Dermis microvascular lymphatic vessel endothelial cell (primary cell): Measurements from ENCODE around the gene ANK2. TPM values are rescaled to one million over a fixed set of nuclear protein-coding genes. Genes with fewer than 3 reads are reported as not detected.

ENCODE experiments used
- DNase-seq, 2 donors: peaks; one replicate each; pipeline versions ENCODE4 v3.0.0 to v3.0.0-alpha.2; 2010; ENCODE audit warnings: low read depth in 2 of 2
- total RNA-seq: library from RNA; depleted of rRNA; stranded (reverse); fragments of >200 nt; gene quantifications from 2 replicates; pipeline ENCODE4 v1.2.1, GENCODE V29; 2014

Gene ANK2
- total RNA-seq, 1 donor from 2014 or later = 72.4 TPM

DNA sequence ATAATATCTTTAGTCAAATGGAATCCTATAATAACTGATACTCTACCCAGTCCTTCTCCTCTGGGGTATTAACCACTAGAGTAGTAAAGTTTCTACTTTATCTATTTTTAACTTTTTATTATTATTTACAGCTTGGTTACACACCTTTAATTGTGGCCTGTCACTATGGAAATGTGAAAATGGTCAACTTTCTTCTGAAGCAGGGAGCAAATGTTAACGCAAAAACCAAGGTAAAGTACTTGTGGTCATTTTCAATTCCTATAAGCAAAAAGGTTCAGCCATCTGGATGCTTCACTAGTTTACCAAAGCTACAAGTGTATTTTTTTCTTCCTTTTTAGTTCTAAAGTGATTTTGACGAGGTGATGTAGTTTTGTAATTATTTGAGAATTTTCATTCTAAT, 238.8 kb downstream of the ANK2 start:
- no peak for DNase-seq

DNA sequence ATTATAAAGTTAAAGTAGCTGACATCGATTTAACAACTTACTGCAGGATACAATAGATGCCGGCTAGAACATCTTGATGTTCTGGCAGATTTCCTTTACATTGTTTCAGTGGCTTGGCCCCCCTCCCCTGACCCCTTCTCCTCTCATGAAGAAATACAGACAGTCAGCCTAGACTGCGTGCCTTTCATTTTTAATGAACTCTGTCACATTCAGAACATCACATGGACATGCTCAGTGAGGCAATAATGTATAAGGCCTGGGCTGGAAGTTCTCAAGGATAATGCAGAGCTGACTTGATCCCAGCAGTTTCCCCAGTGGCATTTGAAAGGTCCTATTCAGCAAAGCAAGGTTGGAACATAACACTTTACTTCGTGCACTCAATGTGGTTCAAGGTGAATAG, 239.2 kb downstream of the ANK2 start:
- no peak for DNase-seq

DNA sequence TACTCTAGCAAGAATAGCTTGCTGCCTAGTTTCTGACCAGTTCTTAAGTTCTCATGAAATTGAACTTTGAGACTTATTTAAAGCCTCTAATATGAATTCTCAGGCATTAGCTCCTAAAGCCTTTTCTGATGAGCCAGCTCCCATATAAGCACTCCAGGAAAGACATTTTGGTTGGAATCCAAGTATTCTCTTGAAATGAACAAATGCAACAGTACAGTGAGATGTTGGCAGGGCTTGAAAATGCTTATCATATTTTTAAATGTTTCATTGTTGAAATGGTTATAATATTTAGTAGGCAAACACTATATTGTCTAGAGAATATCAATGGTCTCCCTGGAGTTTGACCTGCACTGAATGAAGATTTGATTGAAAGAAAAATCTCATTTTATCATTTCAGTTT, 240.3 kb downstream of the ANK2 start:
- peak; percentile 14 to 29 for DNase-seq

DNA sequence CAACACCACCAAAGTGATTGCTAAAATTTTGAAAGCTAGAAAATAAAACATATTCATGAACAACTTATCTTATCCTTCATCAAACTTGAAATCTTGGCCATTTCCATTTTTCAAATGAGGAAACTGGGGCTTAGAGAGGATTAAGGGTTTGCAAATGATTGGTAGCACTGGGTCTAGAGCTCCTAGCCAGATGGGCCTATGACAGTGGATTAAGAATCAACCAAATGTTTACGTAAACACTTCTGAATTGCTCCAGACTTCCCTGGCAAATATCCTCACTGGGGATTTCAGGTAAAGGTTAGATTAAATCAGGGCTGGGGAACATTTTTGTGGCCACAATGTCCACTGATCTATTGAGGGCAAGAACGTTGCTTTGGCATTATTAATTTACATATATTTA, 241.2 kb downstream of the ANK2 start:
- DNase-seq = no peak

DNA sequence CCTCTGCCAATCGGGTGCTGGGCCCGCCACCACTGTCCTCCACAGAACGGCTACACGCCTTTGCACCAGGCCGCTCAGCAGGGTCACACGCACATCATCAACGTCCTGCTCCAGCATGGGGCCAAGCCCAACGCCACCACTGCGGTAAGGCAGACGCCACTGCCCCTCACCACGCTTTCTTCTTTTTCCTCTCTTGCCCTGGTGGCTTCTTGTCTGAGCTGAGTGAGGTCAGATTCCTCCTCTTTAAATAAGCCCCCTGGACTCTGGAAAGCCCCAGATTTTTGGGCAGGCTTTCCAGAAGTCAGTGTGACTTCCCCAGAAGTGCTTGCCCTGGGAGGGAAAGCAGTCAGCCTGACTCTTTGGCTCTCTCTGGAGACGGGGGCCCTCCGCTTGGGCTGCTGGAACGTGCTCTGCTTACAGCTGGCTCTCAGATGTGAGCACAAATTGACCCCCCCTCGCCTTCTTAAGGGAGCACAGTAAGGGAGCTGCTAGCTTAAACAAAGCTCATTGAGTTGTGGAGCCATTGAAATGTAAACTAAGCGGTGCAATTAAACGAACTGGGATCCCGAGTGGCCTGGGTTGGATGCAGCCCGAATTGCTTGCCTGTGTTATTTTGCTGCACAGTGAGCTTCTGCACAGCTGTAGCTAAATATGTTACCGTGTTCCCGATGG, 243.1 kb downstream of the ANK2 start:
- DNase-seq = no peak

DNA sequence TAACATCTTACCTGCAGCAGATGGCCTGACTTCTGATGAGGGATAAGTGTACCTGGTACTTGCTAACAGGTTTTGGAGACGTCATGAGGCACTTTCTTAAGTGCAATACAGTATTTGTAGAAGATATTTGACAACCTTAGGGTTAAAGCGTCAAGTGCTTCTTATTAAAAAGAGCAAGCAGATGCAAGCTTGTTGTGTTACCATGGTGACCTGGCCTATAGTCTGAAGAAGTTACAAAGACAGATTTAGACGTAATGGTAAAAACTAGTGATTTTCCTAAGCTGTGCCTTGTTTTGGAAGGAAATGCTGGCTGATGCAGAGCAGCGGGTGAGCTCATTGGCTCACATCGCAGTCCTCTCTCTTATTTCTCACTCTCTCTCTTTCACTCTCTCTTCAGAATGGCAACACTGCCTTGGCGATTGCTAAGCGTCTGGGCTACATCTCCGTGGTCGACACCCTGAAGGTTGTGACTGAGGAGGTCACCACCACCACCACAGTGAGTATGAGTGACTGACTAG, 243.6 kb downstream of the ANK2 start:
- DNase-seq = no peak

DNA sequence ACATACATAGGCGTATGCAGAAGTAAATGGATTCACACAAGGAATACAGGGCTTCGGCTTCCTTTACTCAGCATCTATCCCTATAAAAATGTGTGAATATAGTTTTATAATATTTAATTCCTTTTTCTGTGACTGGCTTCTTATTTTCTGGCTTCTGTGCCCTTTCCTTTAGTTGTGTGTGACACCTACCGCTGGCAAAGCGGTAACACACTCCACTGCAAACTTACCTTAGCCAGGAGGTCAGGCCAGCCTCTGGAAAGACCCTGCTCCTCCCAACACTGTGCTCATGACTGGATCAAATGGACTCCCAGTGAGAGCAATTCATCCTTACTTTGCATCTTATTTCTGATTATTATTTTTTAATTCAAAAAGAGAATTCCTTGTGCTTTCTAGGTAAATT, 244.2 kb downstream of the ANK2 start:
- DNase-seq = no peak

DNA sequence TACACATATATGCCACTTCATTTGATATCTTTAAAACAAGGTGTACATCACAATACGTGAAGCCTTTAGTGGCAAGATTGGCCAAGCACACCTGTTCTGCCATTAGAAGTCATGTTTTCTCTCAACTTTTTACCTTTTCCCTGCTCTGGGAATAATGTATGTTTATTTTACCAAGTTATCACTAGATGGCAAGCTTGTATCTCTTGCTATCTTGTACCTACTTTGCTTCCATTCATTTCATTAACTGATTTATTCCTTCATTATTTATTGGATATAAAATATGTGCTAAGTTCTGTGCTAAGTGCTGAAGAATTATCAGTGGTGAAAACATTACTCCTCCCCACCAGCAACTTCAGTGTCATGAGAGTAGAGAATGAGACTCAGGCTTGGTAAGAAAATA, 245.5 kb downstream of the ANK2 start:
- peak; percentile 16 to 31 for DNase-seq

DNA sequence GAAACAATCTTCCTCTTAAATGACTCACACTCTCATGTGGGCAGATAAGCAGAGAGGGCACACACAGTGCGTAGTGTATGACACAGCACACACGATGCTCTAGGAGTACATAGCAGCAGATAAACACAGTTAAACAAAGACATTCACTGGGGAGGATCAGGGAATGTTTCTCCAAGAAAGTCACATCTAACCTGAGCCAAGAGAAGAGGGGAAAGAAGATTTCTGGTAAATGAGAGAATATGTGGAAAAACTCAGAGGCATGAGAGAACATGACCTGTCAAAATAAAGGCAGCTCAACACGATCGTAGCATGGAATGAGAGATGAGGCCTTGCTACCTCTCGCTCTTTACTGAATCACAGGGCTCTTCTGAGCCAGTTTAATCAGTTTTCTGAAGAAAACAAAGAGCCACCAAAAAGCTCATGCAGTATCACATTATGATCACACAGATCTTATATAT, 251.0 kb downstream of the ANK2 start:
- peak; percentile 45 to 53 for DNase-seq

DNA sequence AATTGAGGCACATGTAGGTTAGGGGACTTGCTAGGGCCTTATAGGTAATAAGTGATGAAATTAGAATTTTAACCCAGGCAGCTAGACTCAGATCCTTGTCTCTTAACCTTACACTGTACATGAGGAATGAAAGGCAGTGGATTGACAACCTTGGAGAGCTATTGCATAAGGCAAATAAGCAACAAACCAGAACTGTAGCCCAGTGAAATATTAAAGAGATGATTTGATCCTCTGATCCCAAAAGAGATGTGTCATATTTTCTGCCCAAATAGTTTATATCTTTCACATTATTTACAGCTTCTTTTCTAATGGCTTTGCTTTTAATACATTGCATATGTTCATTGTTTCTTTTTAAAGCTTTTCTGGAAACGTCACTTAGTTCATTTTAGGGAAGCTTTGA, 252.6 kb downstream of the ANK2 start:
- no peak for DNase-seq

DNA sequence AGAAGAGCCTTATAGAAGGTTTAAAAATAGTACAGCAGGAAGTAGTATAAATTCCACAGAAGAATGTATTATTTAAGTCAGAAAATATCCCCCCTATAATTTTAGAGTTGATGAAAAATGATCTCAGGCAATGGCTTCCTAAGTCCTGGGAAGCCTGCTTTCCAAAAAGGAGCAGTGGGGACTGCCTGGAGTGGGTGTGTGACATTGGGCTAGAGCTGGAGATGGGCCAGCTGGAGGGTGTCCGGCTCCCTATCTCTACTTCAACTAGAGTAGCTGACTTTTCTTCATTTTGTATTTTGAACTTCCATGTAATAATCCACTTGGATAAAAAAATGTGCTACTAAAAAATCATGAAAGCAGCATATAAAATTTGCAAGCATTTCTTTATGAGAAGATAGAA, 253.9 kb downstream of the ANK2 start:
- DNase-seq = no peak

DNA sequence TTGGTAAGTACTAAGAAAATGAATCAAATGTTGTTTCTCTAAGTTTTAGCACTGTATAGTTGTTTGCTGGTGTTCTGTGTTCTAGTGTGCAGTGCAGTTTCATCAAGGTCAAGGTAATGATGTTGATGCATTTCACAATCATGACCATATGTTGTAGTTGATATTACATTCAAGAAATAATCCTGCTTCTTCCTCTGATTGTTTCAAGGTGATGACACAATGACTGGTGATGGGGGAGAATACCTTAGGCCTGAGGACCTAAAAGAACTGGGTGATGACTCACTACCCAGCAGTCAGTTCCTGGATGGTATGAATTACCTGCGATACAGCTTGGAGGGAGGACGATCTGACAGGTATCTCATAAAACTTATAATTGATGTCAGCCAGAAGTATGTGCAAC, 261.6 kb downstream of the ANK2 start:
- peak in 1 of 2 donors; percentile 26 for DNase-seq

DNA sequence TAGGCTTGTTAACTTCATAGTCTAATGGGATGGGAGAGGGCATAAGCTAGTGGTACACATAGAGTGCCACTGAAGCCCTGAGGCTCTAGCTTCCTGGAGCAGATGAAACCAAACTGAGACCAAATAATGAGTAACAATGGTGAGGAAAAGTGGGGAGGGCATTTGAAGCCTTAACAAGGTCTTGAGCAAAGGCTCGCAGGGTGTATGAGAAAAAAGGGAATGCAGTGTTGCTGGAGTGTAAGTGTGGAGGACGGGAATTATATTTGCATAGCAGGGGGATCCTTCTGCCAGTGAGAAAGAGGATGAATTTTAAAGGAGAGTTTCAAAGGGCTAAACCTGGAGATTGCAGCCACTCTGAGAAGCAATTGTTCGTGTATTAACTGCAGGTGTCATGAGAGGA, 263.1 kb downstream of the ANK2 start:
- no peak for DNase-seq

DNA sequence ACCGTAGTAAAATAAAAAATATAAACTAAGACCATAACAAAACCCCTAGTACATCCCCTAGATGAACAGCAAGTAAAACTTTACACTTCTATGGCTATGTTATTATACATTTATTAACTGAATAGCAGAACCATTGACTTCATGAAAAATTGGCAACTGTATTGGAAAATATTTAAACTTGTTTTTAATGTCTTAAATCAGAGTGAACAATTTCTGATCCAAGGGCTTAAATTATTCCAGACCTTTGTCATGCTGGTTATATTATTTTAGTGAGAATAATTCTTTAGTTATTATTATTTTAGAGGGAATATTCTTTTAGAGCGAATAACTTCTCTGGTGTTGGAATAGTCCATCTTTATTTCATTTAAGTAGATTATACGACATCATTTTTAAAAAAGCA, 265.0 kb downstream of the ANK2 start:
- no peak for DNase-seq

DNA sequence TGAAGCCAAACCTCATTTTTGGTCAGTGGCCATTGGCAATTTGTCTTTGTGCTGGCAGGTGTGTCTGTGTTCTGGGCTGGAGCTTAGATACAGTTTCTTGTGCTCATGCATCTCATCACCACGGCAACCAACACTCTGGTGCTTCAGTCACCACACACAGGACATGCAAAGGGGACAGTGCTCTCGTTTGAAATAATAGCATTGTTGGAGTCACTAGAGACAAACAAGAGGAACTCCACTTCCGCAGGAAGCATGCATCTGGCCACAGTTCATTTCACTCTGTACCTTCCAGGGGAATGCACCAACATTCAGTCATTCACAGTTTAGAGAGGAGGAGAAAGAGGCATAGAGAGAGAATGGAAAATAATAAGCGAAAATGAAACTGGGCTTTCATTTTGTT, 267.4 kb downstream of the ANK2 start:
- DNase-seq = peak; percentile 75 to 99

DNA sequence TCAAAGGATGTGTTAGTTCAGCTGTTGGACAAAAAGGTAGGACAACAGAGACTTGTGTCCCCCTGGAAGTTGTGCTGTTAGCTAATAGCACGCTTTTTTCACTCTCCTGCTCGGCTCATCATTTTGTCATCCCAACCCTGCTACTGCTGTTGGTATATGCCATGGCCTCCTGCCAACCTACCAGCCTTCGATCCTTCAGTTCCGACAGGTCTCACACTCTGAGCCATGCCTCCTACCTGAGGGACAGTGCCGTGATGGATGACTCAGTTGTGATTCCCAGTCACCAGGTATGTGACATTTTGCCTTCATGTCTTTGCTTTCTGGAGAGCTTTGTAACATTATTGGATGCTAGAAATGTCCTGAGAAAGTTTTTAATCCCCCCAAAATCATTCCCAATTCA, 268.1 kb downstream of the ANK2 start:
- DNase-seq = peak; percentile 33 to 75

DNA sequence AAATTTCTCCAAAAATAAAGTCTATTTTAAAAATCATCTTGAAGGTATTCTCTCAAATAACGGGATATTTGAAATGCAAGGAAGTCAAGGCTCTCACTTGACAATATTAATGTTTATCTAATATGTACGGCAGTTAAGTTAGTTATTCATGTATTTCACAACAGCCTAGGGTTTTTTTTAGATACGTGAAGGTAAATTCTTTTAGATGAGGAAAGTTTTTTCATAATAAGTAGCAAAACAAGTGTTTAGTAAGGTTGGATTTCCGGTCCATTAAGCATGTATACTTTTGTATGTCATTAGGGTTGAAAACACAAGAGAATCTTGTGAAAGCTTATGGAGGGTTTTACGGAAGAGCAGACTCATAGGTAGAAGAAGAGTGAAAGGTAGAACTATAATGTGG, 273.3 kb downstream of the ANK2 start:
- no peak for DNase-seq

DNA sequence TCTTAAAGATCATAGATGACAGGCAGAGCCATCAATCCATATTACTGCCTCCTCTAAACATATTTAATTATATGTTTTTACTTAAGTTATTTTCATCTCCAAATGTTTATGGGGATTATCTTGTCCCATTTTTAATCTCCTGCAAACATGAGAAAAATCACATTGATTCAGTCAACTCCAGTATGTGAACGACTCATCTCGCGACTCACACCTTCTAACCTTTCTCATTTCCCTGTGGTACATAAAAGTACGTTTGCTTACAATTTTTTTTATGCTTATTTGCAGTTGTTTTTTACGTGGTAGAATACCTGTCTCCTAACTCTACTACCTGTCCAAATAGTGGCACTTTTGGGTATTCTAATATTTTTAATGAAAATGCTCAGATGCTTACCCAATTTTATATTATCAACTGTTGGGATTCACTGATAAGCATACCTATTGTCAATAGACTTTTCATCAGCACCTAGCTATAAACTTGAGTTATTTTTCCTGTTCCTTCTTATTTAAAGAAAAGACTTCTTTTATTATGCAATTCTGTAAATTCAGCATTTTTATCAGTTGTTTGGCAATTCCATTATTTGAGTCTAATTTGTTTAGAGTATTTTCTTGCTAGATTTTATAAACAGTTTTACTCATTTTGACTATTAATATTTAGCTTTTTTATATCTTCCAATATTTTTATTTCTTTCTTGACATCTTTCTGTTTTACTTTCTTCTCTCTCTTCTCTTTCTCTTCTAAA, 276.6 kb downstream of the ANK2 start:
- DNase-seq = no peak

DNA sequence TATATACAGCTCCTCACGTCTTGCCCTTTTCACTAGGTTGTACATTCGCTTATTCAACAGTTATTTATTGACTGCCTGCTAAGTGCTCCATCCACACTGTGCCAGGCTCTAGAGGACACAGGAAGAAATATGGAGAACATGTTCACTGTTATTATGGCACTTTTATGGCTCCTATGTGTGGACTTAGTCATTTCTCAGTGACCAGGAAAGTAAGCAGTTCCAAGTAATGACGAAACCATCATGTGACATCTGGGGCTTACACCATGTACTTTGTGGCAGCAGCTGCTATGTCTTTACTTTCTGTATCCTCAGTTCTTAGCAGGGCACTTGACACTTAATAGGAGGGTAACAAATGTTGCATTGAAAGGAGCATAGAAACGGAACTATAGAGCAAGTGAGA, 278.0 kb downstream of the ANK2 start:
- DNase-seq = no peak

DNA sequence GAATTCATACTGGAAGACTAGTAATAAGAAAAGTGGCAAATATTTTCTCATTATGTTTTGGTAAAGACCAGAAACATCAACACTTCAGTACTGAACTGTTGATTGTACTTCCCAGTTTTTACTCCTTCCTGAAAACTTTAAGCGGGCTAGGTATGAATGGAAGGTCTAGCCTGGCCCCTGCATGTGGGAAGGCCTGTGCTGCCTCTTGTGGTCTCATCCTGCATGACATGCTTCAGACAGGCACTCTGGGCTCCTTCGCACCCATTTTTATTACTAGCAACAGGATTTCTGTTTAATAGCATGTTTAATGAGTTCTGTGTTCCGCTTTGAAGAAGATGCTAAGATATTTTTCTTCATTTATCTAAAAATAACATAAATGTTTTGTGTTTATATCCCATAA, 279.1 kb downstream of the ANK2 start:
- DNase-seq = peak in 1 of 2 donors; percentile 12

DNA sequence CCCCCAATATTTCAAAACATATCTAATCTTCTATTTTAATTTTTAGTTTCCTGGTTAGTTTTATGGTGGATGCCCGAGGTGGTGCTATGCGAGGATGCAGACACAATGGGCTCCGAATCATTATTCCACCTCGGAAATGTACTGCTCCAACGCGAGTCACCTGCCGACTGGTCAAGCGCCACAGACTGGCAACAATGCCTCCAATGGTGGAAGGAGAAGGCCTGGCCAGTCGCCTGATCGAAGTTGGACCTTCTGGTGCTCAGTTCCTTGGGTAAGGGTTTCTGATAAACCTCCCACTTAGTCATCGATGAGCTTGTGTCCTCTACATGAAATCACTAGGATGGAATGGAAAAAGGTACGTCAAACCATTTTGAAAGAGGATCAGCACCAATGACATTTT, 280.7 kb downstream of the ANK2 start:
- DNase-seq = no peak

DNA sequence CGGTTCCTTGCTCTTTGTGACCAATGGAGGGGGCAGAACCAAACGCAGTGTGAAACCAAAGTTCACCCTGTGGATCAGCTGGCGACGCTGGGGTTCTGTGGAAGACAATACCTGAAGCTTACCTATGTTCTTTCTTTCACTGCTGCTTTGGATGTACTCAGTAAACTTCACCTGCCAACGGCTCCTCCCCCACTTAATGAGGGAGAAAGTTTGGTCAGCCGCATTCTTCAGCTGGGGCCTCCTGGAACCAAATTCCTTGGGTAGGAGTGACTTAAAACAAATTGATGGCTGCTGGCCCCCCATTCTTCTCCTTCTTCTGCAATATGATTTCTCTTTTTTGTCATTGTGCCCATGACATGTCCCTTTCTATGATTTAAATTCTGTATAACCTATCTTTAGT, 282.4 kb downstream of the ANK2 start:
- no peak for DNase-seq

DNA sequence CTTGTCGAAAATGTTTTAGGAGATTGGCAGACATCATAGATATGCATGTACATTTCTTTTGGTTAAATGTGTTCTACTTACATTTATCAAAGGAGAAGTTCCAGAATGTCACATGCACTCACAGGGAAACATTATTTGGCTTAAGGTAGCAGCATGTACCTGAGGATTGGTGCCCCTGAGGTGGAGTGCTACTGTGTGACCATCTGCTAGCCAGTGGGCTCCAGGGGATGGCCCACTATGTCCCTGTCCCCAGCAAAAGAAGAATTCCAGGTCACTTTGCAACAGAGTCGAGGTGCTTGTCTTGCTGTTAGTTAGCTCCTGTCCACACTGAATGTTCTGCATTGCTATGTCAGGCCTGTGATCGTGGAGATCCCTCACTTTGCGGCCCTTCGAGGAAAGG, 283.2 kb downstream of the ANK2 start:
- DNase-seq = no peak
